ENCODE results near the gene INPP5F.
"Not testable (repeated sequence)": the region's sequence is repeated elsewhere in the genome, so short reads cannot be mapped to it uniquely, and the experiment has no call there.

The INPP5F gene

GRCh38 chr10:119863951-119864565 is 138.2 kb downstream of the INPP5F start:
- H3K4me1 Mint-ChIP-seq (ENCODE audit: low read depth), result peaks cover 64% of the 10 kb centered on the region
- H3K36me3 Mint-ChIP-seq, result peaks cover 16% of the 10 kb centered on the region
- no peaks in the 10 kb centered on the region for H3K9me3 Mint-ChIP-seq (ENCODE audit: low read depth)
- H3K4me3 Mint-ChIP-seq, result no peak overlapping the region
- no peaks in the 10 kb centered on the region for H3K27me3 Mint-ChIP-seq
- H3K27ac Mint-ChIP-seq, result peak overlapping the region; percentile 8

DNA sequence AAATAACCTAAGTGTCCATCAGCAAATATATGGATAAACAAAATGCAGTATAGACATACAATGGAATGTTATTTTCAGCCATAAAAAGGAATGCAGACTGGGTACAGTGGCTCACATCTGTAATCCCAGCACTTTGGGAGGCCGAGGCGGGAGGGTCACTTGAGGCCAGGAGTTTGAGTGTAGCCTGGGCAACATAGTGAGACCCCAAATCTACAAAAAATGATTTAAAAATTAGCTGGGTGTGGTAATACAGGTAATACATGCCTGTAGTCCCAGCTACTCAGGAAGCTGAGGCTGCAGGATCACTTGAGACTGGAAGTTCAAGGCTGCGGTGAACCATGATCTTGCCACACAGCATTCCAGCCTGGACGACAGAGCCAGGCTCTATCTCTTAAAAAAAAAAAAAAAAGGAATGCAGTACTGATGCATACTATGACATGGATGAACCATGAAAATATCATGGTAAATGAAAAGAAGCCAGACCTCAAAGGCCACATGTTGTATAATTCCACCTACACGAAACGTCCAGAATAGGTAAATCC is 139.9 kb downstream of the INPP5F start:
- H3K4me3 Mint-ChIP-seq, result no peak overlapping the region
- peaks cover 62% of the 10 kb centered on the region for H3K4me1 Mint-ChIP-seq (ENCODE audit: low read depth)
- H3K27ac Mint-ChIP-seq, result peak overlapping the region; percentile 50
- H3K9me3 Mint-ChIP-seq (ENCODE audit: low read depth), result no peaks in the 10 kb centered on the region
- H3K27me3 Mint-ChIP-seq, result no peaks in the 10 kb centered on the region
- peaks cover 16% of the 10 kb centered on the region for H3K36me3 Mint-ChIP-seq

- peaks cover 16% of the 10 kb centered on the region for H3K36me3 Mint-ChIP-seq
- no peak overlapping the region for H3K4me3 Mint-ChIP-seq
- H3K27me3 Mint-ChIP-seq, result no peaks in the 10 kb centered on the region
- H3K9me3 Mint-ChIP-seq (ENCODE audit: low read depth), result no peaks in the 10 kb centered on the region
- peaks cover 64% of the 10 kb centered on the region for H3K4me1 Mint-ChIP-seq (ENCODE audit: low read depth)
- no peak overlapping the region for H3K27ac Mint-ChIP-seq
Measured at GRCh38 chr10:119867317-119867716, 141.5 kb downstream of the INPP5F start.

- not testable (repeated sequence) for H3K9me3 Mint-ChIP-seq (ENCODE audit: low read depth); H3K27ac Mint-ChIP-seq; H3K27me3 Mint-ChIP-seq
- H3K36me3 Mint-ChIP-seq, result peaks cover 11% of the 10 kb centered on the region
- peaks cover 64% of the 10 kb centered on the region for H3K4me1 Mint-ChIP-seq (ENCODE audit: low read depth)
- H3K4me3 Mint-ChIP-seq, result peak overlapping the region; percentile 94
Measured at GRCh38 chr10:119869398-119869797, 143.5 kb downstream of the INPP5F start.

DNA sequence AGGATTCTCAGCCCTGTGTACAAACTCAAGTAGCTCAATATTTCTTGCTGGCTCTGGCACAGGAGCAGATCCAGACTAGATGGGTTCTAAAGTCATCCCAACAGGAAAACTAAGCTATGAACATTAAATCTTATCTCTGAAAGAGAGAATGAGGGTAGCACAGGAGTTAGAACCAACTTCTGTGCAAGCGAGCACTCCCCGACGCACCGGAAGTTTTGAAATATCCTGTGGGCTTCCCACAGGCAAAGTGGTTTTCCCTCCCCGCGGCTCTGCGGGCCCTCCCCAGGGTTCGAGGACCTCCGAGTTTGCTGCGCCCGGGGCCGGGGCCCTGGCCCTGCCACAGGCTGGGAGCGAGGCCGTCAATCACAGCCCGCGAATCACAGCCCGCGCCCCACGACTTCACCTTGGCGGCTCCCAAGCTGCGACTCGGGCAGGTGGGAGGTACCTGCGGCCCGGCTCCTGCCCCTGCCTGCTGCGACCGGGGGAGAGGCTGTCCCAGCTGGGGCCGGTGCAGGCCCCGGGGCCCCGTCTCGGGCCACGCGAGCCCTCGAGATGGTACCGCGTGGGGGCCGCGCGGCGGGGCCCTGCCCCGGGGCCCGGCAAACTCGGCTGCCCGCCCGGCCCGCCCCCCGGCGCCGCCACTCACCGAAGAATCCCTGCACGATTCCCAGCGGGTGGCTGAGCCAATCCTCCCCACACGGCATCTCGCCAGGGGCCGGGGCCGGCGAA is 146.2 kb downstream of the INPP5F start:
- Mint-ChIP-seq H3K4me1 (ENCODE audit: low read depth) (peaks cover 48% of the 10 kb centered on the region), H3K9me3 (ENCODE audit: low read depth) (no peaks in the 10 kb centered on the region), H3K4me3 (peak overlapping the region; percentile 94), H3K36me3 (no peaks in the 10 kb centered on the region), H3K27ac (peak overlapping the region; percentile 93), H3K27me3 (no peaks in the 10 kb centered on the region)

DNA sequence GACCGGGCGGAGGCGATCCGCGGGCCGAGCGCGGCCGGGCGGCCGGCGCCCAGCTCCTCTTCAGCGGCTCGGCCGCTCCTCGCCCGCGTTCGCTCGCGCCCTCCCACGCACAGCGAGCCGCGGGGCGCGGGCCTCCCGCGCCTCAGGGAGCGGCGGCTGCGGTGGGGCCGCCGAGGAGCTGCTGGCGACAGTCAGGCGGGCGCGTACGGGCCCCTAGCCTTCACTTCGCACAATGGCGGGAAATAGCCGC is 146.7 kb downstream of the INPP5F start, which contains the start of gene MCMBP:
Gene MCMBP, minus strand, starts transcription at position 234 of the 250 bp plus-strand sequence. CDS start 259 bp downstream, outside the sequence.
- Mint-ChIP-seq H3K27me3 (no peaks in the 10 kb centered on the region), H3K4me3 (peak within 1 kb of the TSS; percentile 94), H3K27ac (peak within 1 kb of the TSS; percentile 93), H3K36me3 (no peaks in the 10 kb centered on the region), H3K9me3 (ENCODE audit: low read depth) (no peaks in the 10 kb centered on the region), H3K4me1 (ENCODE audit: low read depth) (peaks cover 45% of the 10 kb centered on the region)

GRCh38 chr10:119872860-119873681 is 147.2 kb downstream of the INPP5F start:
- Mint-ChIP-seq H3K9me3 (ENCODE audit: low read depth) (no peaks in the 10 kb centered on the region), H3K4me3 (peak overlapping the region; percentile 87), H3K27ac (peak overlapping the region; percentile 92), H3K4me1 (ENCODE audit: low read depth) (peaks cover 40% of the 10 kb centered on the region), H3K27me3 (no peaks in the 10 kb centered on the region), H3K36me3 (no peaks in the 10 kb centered on the region)

DNA sequence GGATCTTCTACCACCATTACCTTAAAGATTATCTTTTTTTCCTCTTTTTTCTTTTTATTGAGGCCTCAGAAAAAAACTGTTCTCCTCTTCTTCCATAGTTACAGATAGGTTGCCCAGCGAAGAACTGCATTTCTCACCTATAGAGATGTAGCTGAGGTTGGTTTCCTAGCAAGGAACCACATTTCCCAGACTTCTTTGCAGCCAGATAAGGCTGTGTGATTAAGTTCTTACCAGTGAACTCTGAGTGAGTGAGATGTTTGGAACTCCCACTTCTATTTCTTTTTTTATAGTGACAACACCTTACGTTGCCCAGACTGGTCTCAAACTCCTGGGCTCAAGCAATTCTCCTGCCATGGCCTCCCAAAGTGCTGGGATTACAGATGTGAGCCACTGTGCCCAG is 152.7 kb downstream of the INPP5F start:
- Mint-ChIP-seq H3K4me1 (ENCODE audit: low read depth) (peaks cover 6% of the 10 kb centered on the region), H3K4me3 (no peak overlapping the region), H3K27me3 (no peaks in the 10 kb centered on the region), H3K9me3 (ENCODE audit: low read depth) (no peaks in the 10 kb centered on the region), H3K27ac (no peak overlapping the region), H3K36me3 (peaks cover 4% of the 10 kb centered on the region)

All from activated naive CD8-positive, alpha-beta T cell (primary cell).